ENCODE data around the gene PCF11.

PCF11 gene

GRCh38 chr11:83156144-83156995 lies 561 bp upstream of the PCF11 start:
- peak; percentile 93 to 98 (median 93) for DNase-seq (ENCODE audit: low read depth in 3 of 3)

- DNase-seq (ENCODE audit: low read depth in 3 of 3), result peak; percentile 21 to 45 (median 28)
Observed at GRCh38 chr11:83157594-83158356, 844 bp downstream of the PCF11 start.

- DNase-seq (ENCODE audit: low read depth in 3 of 3), result no peak
Observed at GRCh38 chr11:83158357-83158786, 1.4 kb downstream of the PCF11 start.

GRCh38 chr11:83158965-83159901 lies 2.3 kb downstream of the PCF11 start:
- DNase-seq (ENCODE audit: low read depth in 3 of 3), result no peak

- no peak for DNase-seq (ENCODE audit: low read depth in 3 of 3)
Observed at GRCh38 chr11:83159902-83160865, 3.3 kb downstream of the PCF11 start.

GRCh38 chr11:83161610-83162199 lies 4.8 kb downstream of the PCF11 start:
- DNase-seq (ENCODE audit: low read depth in 3 of 3), result no peak

GRCh38 chr11:83162377-83162776 lies 5.4 kb downstream of the PCF11 start:
- DNase-seq (ENCODE audit: low read depth in 3 of 3), result no peak

- DNase-seq (ENCODE audit: low read depth in 3 of 3), result no peak
Observed at GRCh38 chr11:83166193-83166866, 9.4 kb downstream of the PCF11 start.

GRCh38 chr11:83168756-83169155 lies 11.8 kb downstream of the PCF11 start:
- no peak for DNase-seq (ENCODE audit: low read depth in 3 of 3)

GRCh38 chr11:83170865-83171264 lies 13.9 kb downstream of the PCF11 start:
- DNase-seq (ENCODE audit: low read depth in 3 of 3), result no peak

GRCh38 chr11:83172551-83172950 lies 15.6 kb downstream of the PCF11 start:
- no peak for DNase-seq (ENCODE audit: low read depth in 3 of 3)

- DNase-seq (ENCODE audit: low read depth in 3 of 3), result no peak
Observed at GRCh38 chr11:83174008-83174407, 17.1 kb downstream of the PCF11 start.

- no peak for DNase-seq (ENCODE audit: low read depth in 3 of 3)
Observed at GRCh38 chr11:83175815-83176214, 18.9 kb downstream of the PCF11 start.

GRCh38 chr11:83181815-83182214 lies 24.9 kb downstream of the PCF11 start:
- no peak for DNase-seq (ENCODE audit: low read depth in 3 of 3)

GRCh38 chr11:83185767-83186166 lies 28.8 kb downstream of the PCF11 start:
- DNase-seq (ENCODE audit: low read depth in 3 of 3), result no peak

GRCh38 chr11:83187465-83187864 lies 30.5 kb downstream of the PCF11 start:
- DNase-seq (ENCODE audit: low read depth in 3 of 3), result no peak

- no peak for DNase-seq (ENCODE audit: low read depth in 3 of 3)
Observed at GRCh38 chr11:83191491-83191890, 34.6 kb downstream of the PCF11 start.

GRCh38 chr11:83191986-83192385 lies 35.1 kb downstream of the PCF11 start:
- DNase-seq (ENCODE audit: low read depth in 3 of 3), result no peak

- DNase-seq (ENCODE audit: low read depth in 3 of 3), result no peak
Observed at GRCh38 chr11:83192606-83193245, 35.8 kb downstream of the PCF11 start.

Data from stimulated activated CD4-positive, alpha-beta T cell treated with anti-CD3 and anti-CD28 coated beads, TNF-alpha, amount 100 ng/mL, for 24 hours (primary cell).